NK-92 treated with Interleukin-12 subunit alpha and Interleukin-12 subunit beta, amount 100 ng/mL, for 24 hours (cell line): Measurements from ENCODE around the gene RALY.
"Not testable (repeated sequence)": the region's sequence is repeated elsewhere in the genome, so short reads cannot be mapped to it uniquely, and the experiment has no call there.

Source experiments
- DNase-seq: peaks from one replicate; lab custom pipeline; 2025; lab: John Stamatoyannopoulos, UW

Gene RALY

GRCh38 chr20:34015401-34016335 lies 22.0 kb downstream of the RALY start:
- DNase-seq, result no peak

DNA sequence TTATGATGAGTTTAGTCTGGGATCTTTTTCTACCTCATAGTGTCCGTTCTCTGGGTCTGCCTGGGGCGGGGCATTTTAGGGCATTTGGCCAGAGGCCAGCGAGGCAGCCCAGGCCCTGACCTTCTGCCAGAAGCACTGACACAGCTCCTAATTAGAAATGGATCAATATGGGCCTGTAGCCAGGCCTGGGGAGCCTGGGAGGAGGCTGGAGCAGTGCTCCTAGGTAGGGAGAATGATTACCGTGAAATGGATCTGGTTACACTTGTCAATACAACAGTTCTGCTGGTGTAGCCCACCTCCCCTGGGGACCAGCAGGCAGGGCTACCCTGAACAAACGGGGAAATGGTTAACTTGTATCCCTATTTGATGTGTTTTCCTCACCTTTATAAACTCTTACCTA lies 23.0 kb downstream of the RALY start:
- DNase-seq, result no peak

DNA sequence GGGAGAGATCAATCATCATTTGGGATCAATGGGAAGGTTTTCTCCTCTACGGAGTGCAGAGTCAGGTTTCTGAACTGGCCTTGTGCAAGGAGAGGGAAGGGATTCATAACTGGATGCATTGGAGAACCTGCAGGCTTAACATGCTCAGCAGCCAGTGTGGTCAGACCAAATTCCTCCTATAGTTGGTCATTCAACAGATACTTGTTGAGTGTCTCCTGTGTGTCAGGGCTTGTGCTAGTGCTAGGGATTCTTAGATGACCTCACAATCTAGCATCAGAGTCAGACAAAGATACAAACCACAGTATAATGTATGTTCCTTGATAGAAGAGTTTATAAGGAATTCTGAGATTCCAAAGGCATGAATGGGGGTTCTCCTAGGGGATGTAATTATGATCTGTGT lies 23.9 kb downstream of the RALY start:
- DNase-seq, result no peak

DNA sequence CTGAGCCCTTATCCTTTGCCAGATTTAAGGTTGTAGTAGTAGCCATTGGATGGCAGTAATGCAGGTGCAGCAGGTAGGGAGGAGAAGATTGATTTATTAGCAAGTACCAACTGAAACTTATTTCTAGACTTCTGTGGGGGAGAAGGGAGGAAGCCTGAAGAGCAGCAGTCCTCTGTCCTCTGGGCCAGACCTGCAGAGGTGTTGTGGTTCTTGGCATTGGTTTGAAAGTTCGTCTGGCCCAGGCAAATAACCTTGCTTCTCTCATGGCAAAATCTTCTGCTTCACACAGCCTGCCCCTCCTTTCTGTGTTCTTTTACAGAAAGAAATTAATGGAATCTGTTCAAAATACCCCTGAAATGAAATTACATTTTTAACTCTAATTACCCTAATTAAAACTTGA lies 24.5 kb downstream of the RALY start:
- no peak for DNase-seq

DNA sequence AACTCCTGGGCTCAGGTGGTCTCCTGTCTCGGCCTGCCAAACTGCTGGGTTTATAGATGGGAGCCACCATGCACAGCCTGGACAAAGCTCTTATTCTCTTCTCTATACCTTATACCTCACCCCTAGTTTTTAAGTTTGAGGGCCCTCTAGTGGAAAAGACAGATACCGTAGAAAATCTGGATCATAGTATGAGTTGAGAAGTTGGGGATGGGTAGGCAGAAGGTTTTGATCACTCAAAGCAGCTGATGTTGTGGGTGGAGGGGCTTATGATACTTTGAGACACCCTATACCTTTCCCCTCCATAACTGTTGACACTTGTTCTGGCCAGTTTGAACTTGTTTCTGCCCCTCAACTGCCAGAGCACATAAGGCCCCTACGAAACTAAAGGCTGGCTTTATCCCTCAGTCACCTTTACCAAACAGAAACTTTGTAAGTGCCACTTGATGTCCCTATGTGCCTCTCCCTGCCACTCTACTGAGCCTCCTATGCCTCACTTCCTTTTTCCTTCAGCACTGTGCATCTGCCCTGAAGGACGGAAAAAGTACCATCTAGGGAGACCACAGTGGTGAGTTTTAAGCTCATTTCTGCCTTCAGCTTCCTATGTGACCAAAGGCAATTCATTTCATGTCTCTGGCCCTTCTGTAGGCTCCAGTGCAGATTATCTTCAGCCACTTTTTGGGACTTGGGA lies 28.6 kb downstream of the RALY start:
- no peak for DNase-seq

DNA sequence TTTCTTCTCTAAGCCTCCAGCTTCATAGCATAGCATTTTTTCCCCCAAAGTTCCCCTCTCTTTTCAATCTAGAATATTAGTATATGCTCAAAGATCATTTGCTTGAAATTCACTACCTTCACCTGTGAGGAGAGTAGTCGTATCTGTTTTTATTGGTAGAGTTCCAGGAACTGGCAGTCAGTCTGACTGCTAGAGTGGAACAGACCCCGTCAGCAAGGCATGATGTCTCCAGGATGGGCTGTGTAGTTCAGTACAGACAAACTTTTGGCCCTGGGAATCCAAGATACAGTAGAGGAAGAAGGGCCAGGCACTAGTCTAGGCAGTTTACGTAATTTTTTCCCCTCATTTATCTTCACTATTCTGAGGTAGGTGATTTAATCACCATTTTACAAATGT lies 29.1 kb downstream of the RALY start:
- no peak for DNase-seq

DNA sequence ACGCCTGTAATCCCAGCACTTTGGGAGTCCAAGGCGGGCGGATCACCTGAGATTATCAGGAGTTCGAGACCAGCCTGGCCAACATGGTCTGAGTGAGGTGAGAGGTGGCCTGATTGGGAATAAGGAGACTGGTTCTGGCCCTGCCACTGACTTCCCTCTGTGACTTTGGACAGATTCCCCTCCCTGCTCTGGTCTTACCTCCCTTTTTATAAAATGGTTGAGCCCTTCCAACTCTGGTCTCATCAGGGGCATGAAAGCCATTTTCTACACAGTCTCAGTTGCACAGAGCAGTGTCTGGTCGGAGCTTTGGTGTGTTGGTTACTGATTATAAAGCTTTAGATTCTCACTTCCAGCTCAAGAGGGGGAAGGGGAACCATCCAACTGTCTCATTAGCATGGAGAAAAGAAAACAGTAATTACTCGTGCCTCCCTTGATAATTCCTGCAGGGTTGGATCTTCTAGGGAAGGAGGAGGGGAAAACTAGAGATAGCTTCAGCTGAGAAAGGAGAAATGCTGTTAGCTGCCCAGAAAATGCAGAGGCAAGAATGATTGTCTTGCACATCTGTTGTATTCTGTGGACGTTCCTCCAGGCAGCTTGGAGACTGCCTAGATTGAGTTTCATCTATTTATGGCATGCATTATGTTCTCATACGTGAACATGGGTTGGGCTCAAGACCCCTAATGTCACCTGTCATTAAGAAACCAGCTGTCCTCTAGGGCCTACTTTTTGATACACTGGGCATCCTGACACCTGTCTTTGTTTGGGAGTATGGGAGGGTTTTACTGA lies 30.4 kb downstream of the RALY start:
- DNase-seq, result no peak

GRCh38 chr20:34024723-34025351 lies 31.1 kb downstream of the RALY start:
- DNase-seq, result no peak

- DNase-seq, result not testable (repeated sequence)
These were observed 34.3 kb downstream of the RALY start for GRCh38 chr20:34028013-34028412.

DNA sequence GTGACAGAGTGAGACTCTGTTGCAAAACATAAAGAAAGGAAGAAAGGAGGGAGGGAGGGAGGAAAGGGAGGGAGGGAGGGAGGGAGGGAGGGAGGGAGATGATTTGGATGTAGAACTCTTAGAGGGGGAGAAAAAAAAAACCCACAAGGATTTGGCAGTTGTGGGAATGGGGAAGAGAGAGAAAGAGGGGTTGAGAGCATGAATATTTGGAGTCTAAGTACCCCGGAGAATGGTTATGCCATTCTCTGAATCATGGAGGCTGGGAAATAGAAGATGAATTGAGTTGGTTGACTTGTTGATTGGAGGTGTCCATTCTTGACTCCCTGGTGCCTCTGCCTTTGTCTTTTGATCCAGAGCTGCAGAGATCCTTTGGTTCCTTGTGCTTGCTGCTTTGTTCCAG lies 35.7 kb downstream of the RALY start:
- DNase-seq, result no peak

GRCh38 chr20:34030456-34030855 lies 36.7 kb downstream of the RALY start:
- no peak for DNase-seq

DNA sequence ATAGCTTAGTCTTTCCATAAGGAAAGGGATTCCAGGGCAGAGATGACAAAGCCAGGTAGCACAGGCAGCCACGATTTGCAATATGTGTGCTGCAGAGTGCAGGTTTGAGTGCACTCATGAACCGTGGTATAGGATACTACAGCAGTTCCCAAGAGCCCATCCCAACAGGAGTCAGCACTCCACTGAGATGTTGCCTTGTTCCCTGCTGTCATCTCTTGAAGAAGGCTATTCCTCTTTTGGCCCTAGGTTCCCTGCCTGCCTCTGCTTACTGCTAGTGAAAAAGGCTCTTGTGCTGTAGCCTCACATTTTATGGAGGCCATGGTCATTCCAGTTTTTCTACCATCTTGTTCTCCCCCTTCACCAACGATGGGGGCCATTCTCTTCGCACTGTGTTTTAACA lies 40.2 kb downstream of the RALY start:
- no peak for DNase-seq

DNA sequence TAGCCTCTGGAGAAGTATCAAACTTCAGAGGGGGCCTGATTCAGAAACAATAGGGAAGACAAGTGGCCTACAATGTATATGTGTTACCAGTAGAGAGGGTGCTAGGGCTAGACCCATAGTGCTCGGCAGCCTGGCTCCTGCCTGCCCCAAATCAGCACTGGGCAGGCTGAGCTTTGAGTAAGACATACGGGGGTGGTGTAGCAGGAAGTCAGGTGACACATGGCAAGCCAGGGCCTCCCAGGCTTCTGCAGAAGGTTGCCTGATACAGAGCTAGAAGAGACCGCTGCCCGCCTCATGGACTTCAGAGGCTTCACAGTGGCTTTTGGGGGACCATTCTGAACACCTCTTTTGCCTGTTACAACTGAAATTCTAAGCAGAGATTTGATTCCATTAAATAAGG lies 43.4 kb downstream of the RALY start:
- no peak for DNase-seq

DNA sequence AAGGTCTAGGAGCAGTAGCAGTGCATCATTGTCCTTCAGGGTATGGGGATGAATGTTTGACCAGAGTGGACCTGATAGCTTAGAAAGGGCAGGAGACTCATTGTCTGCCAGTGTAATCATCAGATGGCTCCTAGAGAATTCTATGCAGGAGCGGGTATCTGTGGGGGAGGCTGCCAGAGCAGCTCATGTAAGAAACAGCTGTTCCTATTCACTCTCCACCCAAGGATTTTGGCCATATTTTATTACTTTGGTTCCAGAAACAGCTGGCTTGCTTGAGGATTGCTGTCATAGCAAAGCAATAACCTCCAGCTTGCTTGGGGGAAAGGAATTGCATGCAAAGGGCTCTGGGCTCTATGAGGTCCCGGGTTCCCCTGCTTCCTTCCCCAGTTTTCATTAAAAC lies 44.1 kb downstream of the RALY start:
- no peak for DNase-seq

GRCh38 chr20:34040300-34040995 lies 46.7 kb downstream of the RALY start:
- no peak for DNase-seq

- DNase-seq, result no peak
These were observed 47.5 kb downstream of the RALY start for GRCh38 chr20:34041226-34041625.

GRCh38 chr20:34042262-34042661 lies 48.6 kb downstream of the RALY start:
- DNase-seq, result no peak

GRCh38 chr20:34043025-34043424 lies 49.3 kb downstream of the RALY start:
- no peak for DNase-seq

GRCh38 chr20:34045294-34045693 lies 51.6 kb downstream of the RALY start:
- DNase-seq, result no peak

DNA sequence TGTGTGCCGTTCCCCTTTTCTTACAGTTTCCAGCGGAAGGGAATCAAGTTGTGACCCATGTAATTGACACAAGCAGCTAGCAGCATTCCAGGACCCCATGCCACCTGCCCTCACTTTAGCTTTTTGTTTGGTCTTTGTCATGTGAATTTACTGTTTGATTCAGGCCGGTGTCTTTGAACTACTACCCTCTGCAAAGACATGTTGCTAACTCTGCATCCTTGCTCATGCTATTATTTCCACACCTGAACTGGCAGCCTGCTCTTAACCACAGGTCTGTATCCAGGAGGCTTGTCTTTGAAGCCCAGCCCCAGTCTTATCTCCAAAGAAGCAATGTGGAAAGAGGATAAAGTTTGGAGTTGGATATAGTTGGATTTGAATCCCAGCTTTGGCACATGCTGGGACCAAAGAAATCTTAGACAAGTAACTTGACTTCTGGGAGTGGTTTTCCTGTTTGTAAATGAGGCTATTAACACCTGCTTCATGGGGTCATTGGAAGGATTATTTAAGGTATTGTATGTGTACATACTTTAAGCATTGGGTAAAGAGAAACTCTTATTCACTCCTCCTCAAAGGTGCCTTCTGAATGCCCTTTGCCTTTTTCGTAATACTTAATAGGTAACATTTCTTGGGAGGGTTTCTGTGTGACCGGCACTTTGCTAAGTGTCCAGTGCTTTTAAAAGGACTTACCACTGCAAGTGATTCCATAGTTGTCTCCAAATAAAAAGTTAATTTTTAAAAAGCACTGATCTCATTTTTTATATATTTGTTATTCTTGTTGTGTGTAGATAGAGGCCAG lies 52.4 kb downstream of the RALY start:
- DNase-seq, result no peak
